K562 (cell line): ENCODE data around the gene CYB5D1. TPM values are rescaled to one million over a fixed set of nuclear protein-coding genes. Genes with fewer than 3 reads are reported as not detected.

Experiments used
- CREB3 ChIP-seq: fragments of 450-650 bp; conservative IDR thresholded peaks from 2 replicates; pipeline ENCODE4 v1.6.1; 2016; ENCODE audit warnings: missing genetic modification characterization, low read depth, mild to moderate bottlenecking, missing compliant biosample characterization, moderate library complexity
- CREB3L1 ChIP-seq: fragments of 450-650 bp; IDR thresholded peaks from 2 replicates; pipeline ENCODE4 v1.6.1; 2014; ENCODE audit warnings: low read depth, mild to moderate bottlenecking, moderate library complexity, borderline replicate concordance
- ETS1 ChIP-seq: conservative IDR thresholded peaks from 2 replicates; pipeline ENCODE4 v1.6.1; 2011; ENCODE audit warnings: low read depth, mild to moderate bottlenecking, low read length; ENCODE audit not compliant: control insufficient read depth
- ETV1 ChIP-seq: fragments of 450-650 bp; conservative IDR thresholded peaks from 2 replicates; pipeline ENCODE4 v1.6.1; 2016; ENCODE audit warnings: missing genetic modification characterization, control low read depth, low read depth, missing compliant biosample characterization
- HCFC1 ChIP-seq: IDR thresholded peaks from 2 replicates; pipeline ENCODE4 v1.6.1; 2012; ENCODE audit warnings: low read depth, low read length, improper control_type of control experiment
- HIVEP1 ChIP-seq: fragments of 250-450 bp; sonication (Bioruptor Pico); IDR thresholded peaks from 2 replicates; pipeline ENCODE4 v1.4.0; 2020; ENCODE audit warnings: mild to moderate bottlenecking
- HMGN3 ChIP-seq: IDR thresholded peaks from 2 replicates; pipeline ENCODE4 v1.6.1; 2011; ENCODE audit warnings: borderline replicate concordance, low read depth, mild to moderate bottlenecking, mixed read lengths, low read length; ENCODE audit not compliant: insufficient read length; ENCODE audit errors: extremely low read depth
- HNRNPK ChIP-seq: fragments of 200-400 bp; formaldehyde crosslinking; IDR thresholded peaks from one replicate; pipeline ENCODE4 v1.6.1; 2018; ENCODE audit warnings: mild to moderate bottlenecking, low read depth, low read length; ENCODE audit not compliant: poor library complexity, severe bottlenecking
- IFI16 ChIP-seq: fragments of 250-450 bp; sonication (Bioruptor Pico); IDR thresholded peaks from 2 replicates; pipeline ENCODE4 v2.1.2; 2022; ENCODE audit warnings: mild to moderate bottlenecking, inconsistent platforms
- KDM4B ChIP-seq, 2 experiments: fragments of 450-650 bp in 1 of 2; sonication (generic) in 1 of 2; IDR thresholded peaks; 2 replicates each; pipeline ENCODE4 v1.6.1; 2016 to 2017; ENCODE audit warnings: borderline replicate concordance in 2 of 2, antibody characterized with exemption in 1 of 2, low read depth in 1 of 2, mild to moderate bottlenecking in 1 of 2
- MAZ ChIP-seq, 2 experiments: fragments of 450-650 bp in 1 of 2; sonication (generic) in 1 of 2; formaldehyde crosslinking; IDR thresholded peaks in 1 of 2; conservative IDR thresholded peaks in 1 of 2; 2 replicates each; pipeline versions ENCODE4 v1.4.0 to v1.5.0; 2020; ENCODE audit warnings: mild to moderate bottlenecking in 1 of 2, missing genetic modification reagents in 1 of 2
- NR2C1 ChIP-seq, 2 experiments: fragments of 450-650 bp; IDR thresholded peaks; 2 replicates each; pipeline ENCODE4 v1.6.1; 2017; ENCODE audit warnings: mild to moderate bottlenecking in 2 of 2, antibody characterized with exemption in 1 of 2, inconsistent platforms in 1 of 2, missing compliant biosample characterization in 1 of 2, missing genetic modification characterization in 1 of 2
- PHB ChIP-seq: fragments of 250-450 bp; sonication (Bioruptor Pico); IDR thresholded peaks from 2 replicates; pipeline ENCODE4 v1.5.0; 2021
- RBM34 ChIP-seq: fragments of 200-400 bp; formaldehyde crosslinking; IDR thresholded peaks from 2 replicates; pipeline ENCODE4 v1.6.1; 2018; ENCODE audit warnings: low read length, borderline replicate concordance; ENCODE audit not compliant: insufficient read depth
- SNIP1 ChIP-seq: fragments of 450-650 bp; IDR thresholded peaks from 2 replicates; pipeline ENCODE4 v1.7.1; 2017; ENCODE audit warnings: low read depth, mild to moderate bottlenecking
- ZNF165 ChIP-seq: fragments of 250-450 bp; sonication (Bioruptor Pico); IDR thresholded peaks from 2 replicates; pipeline ENCODE4 v1.4.0; 2020; ENCODE audit warnings: borderline replicate concordance
- ZNF408 ChIP-seq: fragments of 250-450 bp; sonication (Bioruptor Pico); IDR thresholded peaks from 2 replicates; pipeline ENCODE4 v1.4.0; 2020; ENCODE audit warnings: low read depth, mild to moderate bottlenecking, moderate library complexity
- ZNF57 ChIP-seq: fragments of 450-650 bp; formaldehyde crosslinking; IDR thresholded peaks from 2 replicates; pipeline ENCODE4 v1.4.0; 2020; ENCODE audit warnings: mild to moderate bottlenecking, moderate library complexity
- ZNF76 ChIP-seq: fragments of 250-450 bp; sonication (Bioruptor Pico); IDR thresholded peaks from 2 replicates; pipeline ENCODE4 v1.4.0; 2020; ENCODE audit warnings: mild to moderate bottlenecking, moderate library complexity, borderline replicate concordance
- polyA plus RNA-seq, 8 experiments: library from polyadenylated mRNA; depleted of rRNA in 4 of 8; stranded (reverse) in 5 of 8; unstranded in 3 of 8; fragments of >200 nt; fragmentation: Nextera tagmentation in 2 of 8; fragmentation: Illumina TruSeq in 1 of 8; extraction: Ambion mirVana in 2 of 8; extraction: Trizol in 1 of 8; gene quantifications; 2 replicates each; pipeline versions ENCODE4 v1.2.1 to v1.2.3, GENCODE V29; 2011 to 2014; ENCODE audit warnings: inconsistent platforms in 1 of 8, missing spikeins in 1 of 8
- total RNA-seq, 7 experiments: library from RNA; depleted of rRNA in 6 of 7; stranded (reverse); fragments of >200 nt in 6 of 7; fragmentation: Illumina TruSeq in 2 of 7; extraction: Trizol in 2 of 7; gene quantifications; 2 replicates each; pipeline versions ENCODE4 v1.2.1 to v1.2.3, GENCODE V29; 2011 to 2021; ENCODE audit warnings: low replicate concordance in 1 of 7
- TF ChIP-seq, protein P1 (sequence below), 3 experiments: IDR thresholded peaks in 2 of 3; conservative IDR thresholded peaks in 1 of 3; 2 replicates each; pipeline ENCODE4 v1.5.1; 2011 to 2012; ENCODE audit warnings: low read length in 3 of 3, mild to moderate bottlenecking in 3 of 3, control low read depth in 2 of 3, improper control_type of control experiment in 1 of 3, inconsistent platforms in 1 of 3, low read depth in 1 of 3, mixed read lengths in 1 of 3, moderate library complexity in 1 of 3; ENCODE audit not compliant: insufficient read depth in 2 of 3

Gene CYB5D1
- total and polyA plus RNA-seq, 9 of the 15 experiments (the other 6 are each of a cell fraction or from before 2014, with no cell fraction given), result 2.4 to 7.9 (median 5.7) TPM

DNA sequence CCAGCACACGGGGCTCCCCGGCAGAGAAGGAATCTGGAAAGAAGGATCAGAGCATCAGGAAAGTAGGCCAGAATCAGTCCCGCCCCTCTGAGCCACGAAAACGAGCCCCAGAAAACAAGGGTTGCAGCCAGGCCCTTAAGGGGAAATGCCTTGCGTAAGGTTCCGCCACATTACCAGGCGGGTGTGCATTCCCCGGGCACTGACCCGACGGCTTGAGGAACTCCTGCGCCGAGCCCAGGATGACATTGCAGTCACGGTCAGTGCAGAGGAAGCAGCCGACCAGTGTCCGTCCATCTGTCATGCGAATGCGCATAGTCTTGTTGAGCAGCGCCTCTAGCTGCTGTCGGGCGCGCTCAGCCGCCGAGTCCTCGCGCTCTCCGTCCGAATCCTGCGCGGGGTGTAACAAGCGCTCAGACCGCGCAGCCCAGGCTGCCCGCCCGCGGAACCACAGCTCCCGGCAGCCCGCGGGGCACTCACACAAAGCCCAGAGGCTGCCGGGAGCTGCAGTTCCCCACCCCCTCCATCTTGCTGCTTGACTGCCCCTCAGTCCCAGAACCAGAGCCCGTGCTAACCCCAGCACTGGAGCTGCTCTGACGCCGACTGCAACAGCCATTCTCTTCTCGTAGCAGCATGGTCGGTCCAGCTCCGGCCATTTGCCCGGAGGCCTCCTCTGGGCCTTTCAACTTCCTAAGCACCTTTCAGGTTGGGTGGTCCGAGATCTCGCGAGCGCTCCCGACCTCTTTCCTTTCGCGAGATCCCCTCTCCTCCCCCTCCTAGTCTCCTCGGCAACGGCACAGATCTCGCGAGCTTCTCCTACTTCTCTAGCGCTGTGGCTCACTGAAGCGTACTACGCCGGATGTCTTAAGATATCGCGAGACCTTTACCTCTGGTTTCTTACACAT is 741 bp upstream of the CYB5D1 start, which contains the start of gene NAA38 (continued):
- TF ChIP-seq ETV1 (tag) (peak; percentile 34; the same call in 1 of the 2 replicates), ETS1 (peak; percentile 95), ZNF165 (CRISPR knock-in tag) (no peak), PHB (no peak), CREB3L1 (peak; percentile 97), HIVEP1 (CRISPR knock-in tag) (no peak), HMGN3 (peak; percentile 89), RBM34 (no peak), HNRNPK (no peak), ZNF57 (CRISPR knock-in tag) (no peak), ZNF408 (CRISPR knock-in tag) (no peak), NR2C1 (IDR thresholded peaks at IDR 0.05) (no peak), NR2C1 (tag; IDR thresholded peaks at IDR 0.05) (peak; percentile 47; the same call in 1 of the 2 replicates), SNIP1 (no peak), MAZ (CRISPR knock-in tag; conservative IDR thresholded peaks at IDR 0.05 in 1 of 2, IDR thresholded peaks at IDR 0.05 in 1 of 2) (peak; percentile 29 to 56; a peak in 1 of 4 replicates), IFI16 (CRISPR knock-in tag) (no peak), KDM4B (IDR thresholded peaks at IDR 0.05; ENCODE audit: borderline replicate concordance in 2 of 2, low read depth in 1 of 2) (no peak), CREB3 (tag) (no peak), HCFC1 (peak; percentile 95), ZNF76 (0 out of 2 replicates have a peak, but pooled peaks have one; percentile 28)
- TF ChIP-seq, protein P1, sequence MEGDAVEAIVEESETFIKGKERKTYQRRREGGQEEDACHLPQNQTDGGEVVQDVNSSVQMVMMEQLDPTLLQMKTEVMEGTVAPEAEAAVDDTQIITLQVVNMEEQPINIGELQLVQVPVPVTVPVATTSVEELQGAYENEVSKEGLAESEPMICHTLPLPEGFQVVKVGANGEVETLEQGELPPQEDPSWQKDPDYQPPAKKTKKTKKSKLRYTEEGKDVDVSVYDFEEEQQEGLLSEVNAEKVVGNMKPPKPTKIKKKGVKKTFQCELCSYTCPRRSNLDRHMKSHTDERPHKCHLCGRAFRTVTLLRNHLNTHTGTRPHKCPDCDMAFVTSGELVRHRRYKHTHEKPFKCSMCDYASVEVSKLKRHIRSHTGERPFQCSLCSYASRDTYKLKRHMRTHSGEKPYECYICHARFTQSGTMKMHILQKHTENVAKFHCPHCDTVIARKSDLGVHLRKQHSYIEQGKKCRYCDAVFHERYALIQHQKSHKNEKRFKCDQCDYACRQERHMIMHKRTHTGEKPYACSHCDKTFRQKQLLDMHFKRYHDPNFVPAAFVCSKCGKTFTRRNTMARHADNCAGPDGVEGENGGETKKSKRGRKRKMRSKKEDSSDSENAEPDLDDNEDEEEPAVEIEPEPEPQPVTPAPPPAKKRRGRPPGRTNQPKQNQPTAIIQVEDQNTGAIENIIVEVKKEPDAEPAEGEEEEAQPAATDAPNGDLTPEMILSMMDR (IDR thresholded peaks at IDR 0.05 in 2 of 3, conservative IDR thresholded peaks at IDR 0.05 in 1 of 3; ENCODE audit: insufficient read depth in 2 of 3, low read depth in 1 of 3, low read length in 3 of 3), result peak; percentile 68 to 70 (median 69)
